ENCODE results near the gene TOP1. TPM values are rescaled to one million over a fixed set of nuclear protein-coding genes. Genes with fewer than 3 reads are reported as not detected.

TOP1 gene
- total and polyA plus RNA-seq, 9 of the 15 experiments (the other 6 are each of a cell fraction or from before 2014, with no cell fraction given), result 26.4 to 127 (median 39.6) TPM

GRCh38 chr20:41051009-41051825 lies 22.6 kb downstream of the TOP1 start (continued):
- TF ChIP-seq STAT6 (CRISPR knock-in tag; IDR thresholded peaks at IDR 0.05) (no peak), DPF2 (IDR thresholded peaks at IDR 0.05) (no peak; the same call in 1 of the 2 replicates), NBN (IDR thresholded peaks at IDR 0.05; ENCODE audit: low read depth) (no peak), TCF15 (CRISPR knock-in tag; IDR thresholded peaks at IDR 0.05) (no peak), HMGXB4 (CRISPR knock-in tag; IDR thresholded peaks at IDR 0.05) (no peak), CTBP1 (IDR thresholded peaks at IDR 0.05; ENCODE audit: borderline replicate concordance) (no peak; the same call in 1 of the 2 replicates), TSC22D4 (tag; IDR thresholded peaks at IDR 0.05) (no peak), MAFG (tag; conservative IDR thresholded peaks at IDR 0.05) (no peak), GATAD2B (IDR thresholded peaks at IDR 0.05; ENCODE audit: borderline replicate concordance) (peak; percentile 22; the same call in 1 of the 2 replicates), SAFB (IDR thresholded peaks at IDR 0.05; ENCODE audit: borderline replicate concordance, low read depth, low read length) (no peak), NFATC3 (IDR thresholded peaks at IDR 0.05) (no peak), ZKSCAN8 (CRISPR knock-in tag; IDR thresholded peaks at IDR 0.05) (no peak), KDM5B (IDR thresholded peaks at IDR 0.05; ENCODE audit: insufficient replicate concordance, low read depth, low read length) (no peak), NELFE (IDR thresholded peaks at IDR 0.05; ENCODE audit: insufficient read depth, insufficient read length) (no peak), NKRF (IDR thresholded peaks at IDR 0.05; ENCODE audit: borderline replicate concordance) (no peak), ARNT (IDR thresholded peaks at IDR 0.05) (peak; percentile 1 to 2; a peak in 1 of 4 replicates), PTTG1 (tag; IDR thresholded peaks at IDR 0.05; ENCODE audit: low read depth) (no peak), HMBOX1 (IDR thresholded peaks at IDR 0.05) (peak; percentile 46; the same call in 1 of the 2 replicates), POLR2G (IDR thresholded peaks at IDR 0.05; ENCODE audit: low read depth, low read length) (no peak), RBM15 (IDR thresholded peaks at IDR 0.05; ENCODE audit: insufficient read depth, low read length) (no peak), L3MBTL2 (IDR thresholded peaks at IDR 0.05) (no peak)
